Measurements from ENCODE around the gene AKT3. TPM values are rescaled to one million over a fixed set of nuclear protein-coding genes. Genes with fewer than 3 reads are reported as not detected.

Gene AKT3
- total RNA-seq, 2 experiments from 2014 or later: 33.3 to 34.7 TPM

DNA sequence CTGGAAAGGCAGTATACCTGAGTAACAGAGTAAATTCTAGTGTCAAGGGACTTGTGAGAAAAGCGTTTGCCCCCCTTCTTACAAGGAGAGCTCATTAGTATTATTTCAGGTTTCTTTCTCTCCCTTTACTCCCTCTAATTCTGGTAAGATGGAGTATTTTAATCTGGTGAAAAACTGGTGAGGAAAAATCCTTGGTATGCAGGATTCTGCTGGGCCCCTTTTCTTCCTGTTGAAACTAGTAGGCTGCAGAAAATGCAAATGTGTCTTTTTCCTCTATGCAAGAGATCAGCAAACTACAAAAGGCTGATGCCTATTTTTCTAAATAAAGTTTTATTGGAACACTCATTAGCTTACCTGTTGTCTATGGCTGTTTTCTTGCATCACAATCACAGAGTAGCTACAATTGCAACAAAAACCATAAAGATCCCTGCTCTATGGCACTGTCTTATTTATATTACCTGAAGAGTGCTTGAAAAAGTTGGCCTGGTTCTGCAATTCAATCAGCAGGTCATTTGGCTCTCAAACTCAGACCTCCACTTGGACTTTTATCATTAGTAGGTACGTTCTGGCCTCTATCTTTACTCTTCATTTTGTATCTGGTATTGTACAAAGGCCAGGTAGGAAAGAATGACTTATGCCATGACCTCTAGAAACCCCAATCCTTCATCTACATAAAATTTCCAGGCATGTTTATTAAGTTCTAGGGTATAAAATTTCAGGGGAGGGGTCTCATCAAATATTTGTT lies 109.6 kb downstream of the AKT3 start:
- no peaks in the 10 kb centered on the region for H3K9me3 Mint-ChIP-seq
- no peak overlapping the region for H3K4me3 Mint-ChIP-seq
- ChIA-PET POLR2A (no interaction called here), CTCF (interaction anchor here (0.9 to 2.5 kb wide), 2 partner anchors 11 to 397 kb away, joined by 3 to 9 read pairs; no protein-coding TSS in a partner anchor)
- H3K27ac Mint-ChIP-seq: no peak overlapping the region
- H3K27me3 Mint-ChIP-seq: no peaks in the 10 kb centered on the region
- H3K4me1 Mint-ChIP-seq (ENCODE audit: low read depth): peaks cover 33% of the 10 kb centered on the region
- H3K36me3 Mint-ChIP-seq: no peaks in the 10 kb centered on the region
- no peak for DNase-seq
- intact Hi-C loops (cut with micrococcal nuclease): loop anchor here (10.0 kb wide), 1 partner anchor 236 kb away; no protein-coding TSS in a partner anchor

DNA sequence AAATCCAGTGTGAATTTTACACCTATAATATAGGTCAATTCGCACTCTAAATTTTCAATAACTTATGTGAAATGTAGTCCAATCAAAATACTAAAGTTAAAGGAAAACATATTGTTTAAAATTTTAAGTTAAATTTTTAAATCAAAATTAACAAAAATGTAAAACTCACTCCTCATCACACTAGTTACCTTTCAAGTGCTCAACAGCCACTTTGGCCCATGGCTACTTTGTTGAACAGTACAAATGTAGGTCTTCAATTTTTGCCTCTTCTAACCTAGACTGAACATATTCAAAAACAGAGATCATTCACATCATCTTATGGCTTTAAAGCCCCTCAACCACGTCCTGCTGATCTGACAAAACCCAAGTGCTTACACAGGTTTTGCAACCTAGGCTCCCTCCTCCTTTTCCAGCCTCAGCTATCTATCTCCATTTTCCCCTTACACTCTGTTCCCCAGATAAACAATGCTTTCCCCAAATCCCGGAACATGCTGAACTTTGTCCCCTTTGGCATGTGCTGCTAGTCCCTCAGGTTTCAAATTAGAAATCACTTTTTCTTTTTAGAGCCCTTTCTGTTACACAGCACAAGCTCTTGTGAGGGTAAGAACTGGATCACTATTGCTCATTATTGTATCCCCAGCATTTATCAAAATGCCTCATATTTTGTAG lies 110.6 kb downstream of the AKT3 start:
- no peak overlapping the region for H3K4me3 Mint-ChIP-seq
- no peaks in the 10 kb centered on the region for H3K9me3 Mint-ChIP-seq
- no peak for DNase-seq
- ChIA-PET POLR2A (no interaction called here), CTCF (interaction anchor here (0.9 to 2.5 kb wide), 2 partner anchors 12 to 396 kb away, joined by 3 to 9 read pairs; no protein-coding TSS in a partner anchor)
- H3K36me3 Mint-ChIP-seq: no peaks in the 10 kb centered on the region
- H3K27ac Mint-ChIP-seq: no peak overlapping the region
- peaks cover 34% of the 10 kb centered on the region for H3K4me1 Mint-ChIP-seq (ENCODE audit: low read depth)
- intact Hi-C loops (cut with micrococcal nuclease): loop anchor here (10.0 kb wide), 2 partner anchors 145 to 235 kb away; no protein-coding TSS in a partner anchor
- H3K27me3 Mint-ChIP-seq: no peaks in the 10 kb centered on the region

DNA sequence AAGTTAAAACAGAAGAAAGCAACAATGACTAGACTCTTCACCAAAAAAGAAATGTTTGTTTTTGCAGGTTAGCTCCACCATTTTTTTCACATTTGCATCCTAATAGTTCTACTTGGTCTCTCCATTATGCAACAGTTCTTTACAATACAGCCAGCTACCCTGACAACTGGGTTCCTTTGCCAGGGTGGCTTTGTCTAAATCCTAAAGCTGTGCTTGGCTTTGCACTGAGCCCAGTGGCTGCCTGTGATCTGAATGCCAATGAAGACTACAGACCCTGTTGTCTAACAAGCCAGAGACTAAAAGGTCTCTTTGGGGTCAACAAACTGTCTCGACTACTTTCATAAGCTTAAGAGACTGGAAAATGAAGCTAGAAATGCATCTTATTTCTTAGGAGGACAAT lies 112.0 kb downstream of the AKT3 start:
- peaks cover 32% of the 10 kb centered on the region for H3K4me1 Mint-ChIP-seq (ENCODE audit: low read depth)
- H3K4me3 Mint-ChIP-seq: no peak overlapping the region
- intact Hi-C loops (cut with micrococcal nuclease): loop anchor here (10.0 kb wide), 1 partner anchor 143 kb away; no protein-coding TSS in a partner anchor
- H3K27me3 Mint-ChIP-seq: no peaks in the 10 kb centered on the region
- no peak for DNase-seq
- CTCF ChIA-PET: interaction anchor here (1.2 to 2.1 kb wide), 2 partner anchors 11 to 394 kb away, joined by 3 to 8 read pairs; no protein-coding TSS in a partner anchor
- POLR2A ChIA-PET: no interaction called here
- H3K9me3 Mint-ChIP-seq: no peaks in the 10 kb centered on the region
- H3K27ac Mint-ChIP-seq: no peak overlapping the region
- H3K36me3 Mint-ChIP-seq: peaks cover 3% of the 10 kb centered on the region

DNA sequence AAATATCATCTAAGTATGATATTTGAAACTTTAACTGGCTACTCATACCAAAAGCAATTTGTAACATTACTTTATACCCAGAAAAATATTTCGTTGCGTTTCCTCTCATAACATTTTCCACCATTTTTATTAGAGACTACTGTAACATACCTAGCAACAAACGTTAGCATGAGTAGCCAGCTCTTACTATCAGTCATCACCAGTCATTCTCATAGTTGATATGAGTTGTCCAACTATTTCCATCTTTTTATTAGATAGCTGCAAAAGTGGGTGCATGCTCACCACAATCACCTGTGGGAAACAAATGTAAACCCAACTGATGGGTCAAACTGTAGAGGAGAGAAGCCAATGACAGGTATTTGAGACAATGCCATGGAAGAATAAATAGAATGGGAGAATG lies 114.6 kb downstream of the AKT3 start:
- CTCF ChIA-PET: no interaction called here
- Mint-ChIP-seq H3K27ac (no peak overlapping the region), H3K36me3 (peaks cover 3% of the 10 kb centered on the region), H3K27me3 (no peaks in the 10 kb centered on the region), H3K4me3 (no peak overlapping the region), H3K9me3 (no peaks in the 10 kb centered on the region), H3K4me1 (ENCODE audit: low read depth) (peaks cover 27% of the 10 kb centered on the region)
- intact Hi-C loops (cut with micrococcal nuclease): loop anchor here (10.0 kb wide), 1 partner anchor 141 kb away; no protein-coding TSS in a partner anchor
- no peak for DNase-seq
- POLR2A ChIA-PET: no interaction called here

- POLR2A ChIA-PET: no interaction called here
- H3K9me3 Mint-ChIP-seq: peaks cover 3% of the 10 kb centered on the region
- CTCF ChIA-PET: interaction anchor here (0.6 kb wide), 1 partner anchor 15 kb away, joined by 3 read pairs; no protein-coding TSS in a partner anchor
- intact Hi-C loops (cut with micrococcal nuclease): loop anchor here (10.0 kb wide), 1 partner anchor 140 kb away; no protein-coding TSS in a partner anchor
- H3K4me1 Mint-ChIP-seq (ENCODE audit: low read depth): peaks cover 21% of the 10 kb centered on the region
- peaks cover 7% of the 10 kb centered on the region for H3K36me3 Mint-ChIP-seq
- H3K27me3 Mint-ChIP-seq: no peaks in the 10 kb centered on the region
- no peak overlapping the region for H3K4me3 Mint-ChIP-seq
- no peak overlapping the region for H3K27ac Mint-ChIP-seq
- DNase-seq: no peak
These were observed 115.7 kb downstream of the AKT3 start for GRCh38 chr1:243734308-243734695.

DNA sequence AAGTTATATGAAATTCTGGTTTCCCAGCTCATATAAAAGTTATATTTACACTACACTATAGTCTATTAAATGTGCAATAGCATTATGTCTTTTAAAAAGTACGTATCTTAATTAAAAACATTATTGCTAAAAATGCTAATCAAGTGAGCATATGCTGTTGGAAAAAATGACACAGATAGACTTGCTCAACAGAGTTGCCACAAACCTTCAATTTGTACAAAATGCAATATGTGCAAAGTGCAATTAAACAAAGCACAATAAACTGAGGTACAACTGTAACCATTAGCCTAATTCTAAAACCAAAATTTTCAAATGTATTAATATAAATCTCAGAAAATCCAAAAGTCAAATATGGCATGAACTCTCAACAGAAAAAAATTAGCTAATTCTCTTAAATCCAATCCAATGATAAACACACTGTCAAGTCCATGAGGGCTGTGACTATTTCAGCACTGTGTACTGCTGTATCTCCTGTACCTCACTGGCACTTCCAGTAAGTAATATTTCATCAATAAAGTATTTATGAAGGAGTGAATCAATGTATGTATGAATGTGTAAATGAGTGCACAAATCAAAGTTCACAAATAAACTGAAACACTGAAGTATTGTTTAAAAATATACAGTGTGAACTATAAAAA lies 116.3 kb downstream of the AKT3 start:
- Mint-ChIP-seq H3K4me3 (no peak overlapping the region), H3K27me3 (no peaks in the 10 kb centered on the region), H3K4me1 (ENCODE audit: low read depth) (peaks cover 24% of the 10 kb centered on the region), H3K27ac (no peak overlapping the region), H3K9me3 (peaks cover 3% of the 10 kb centered on the region), H3K36me3 (peaks cover 7% of the 10 kb centered on the region)
- intact Hi-C loops (cut with micrococcal nuclease): loop anchor here (10.0 kb wide), 1 partner anchor 139 kb away; no protein-coding TSS in a partner anchor
- ChIA-PET POLR2A (no interaction called here), CTCF (interaction anchor here (1.2 to 2.1 kb wide), 2 partner anchors 15 to 17 kb away, joined by 6 read pairs; no protein-coding TSS in a partner anchor)
- no peak for DNase-seq

- no peak overlapping the region for H3K27ac Mint-ChIP-seq
- no peak for DNase-seq
- H3K4me1 Mint-ChIP-seq (ENCODE audit: low read depth): peaks cover 28% of the 10 kb centered on the region
- peaks cover 7% of the 10 kb centered on the region for H3K36me3 Mint-ChIP-seq
- intact Hi-C loops (cut with micrococcal nuclease): loop anchor here (10.0 kb wide), 1 partner anchor 138 kb away; no protein-coding TSS in a partner anchor
- H3K4me3 Mint-ChIP-seq: no peak overlapping the region
- H3K27me3 Mint-ChIP-seq: no peaks in the 10 kb centered on the region
- ChIA-PET POLR2A (no interaction called here), CTCF (interaction anchor here (1.2 to 2.1 kb wide), 3 partner anchors 11 to 18 kb away, joined by 3 to 6 read pairs (median 6); no protein-coding TSS in a partner anchor)
- H3K9me3 Mint-ChIP-seq: peaks cover 3% of the 10 kb centered on the region
These were observed 117.4 kb downstream of the AKT3 start for GRCh38 chr1:243732637-243733036.

- CTCF ChIA-PET: interaction anchor here (0.6 to 2.1 kb wide), 4 partner anchors 10 to 217 kb away, joined by 3 to 6 read pairs (median 4); no protein-coding TSS in a partner anchor
- intact Hi-C loops (cut with micrococcal nuclease): loop anchor here (10.0 kb wide), 1 partner anchor 137 kb away; no protein-coding TSS in a partner anchor
- Mint-ChIP-seq H3K36me3 (peaks cover 7% of the 10 kb centered on the region), H3K4me3 (no peak overlapping the region), H3K4me1 (ENCODE audit: low read depth) (peaks cover 26% of the 10 kb centered on the region), H3K27me3 (no peaks in the 10 kb centered on the region), H3K9me3 (peaks cover 3% of the 10 kb centered on the region), H3K27ac (no peak overlapping the region)
- POLR2A ChIA-PET: no interaction called here
- no peak for DNase-seq
These were observed 117.9 kb downstream of the AKT3 start for GRCh38 chr1:243731974-243732625.

GRCh38 chr1:243731301-243731891 lies 118.6 kb downstream of the AKT3 start:
- H3K4me1 Mint-ChIP-seq (ENCODE audit: low read depth): peaks cover 22% of the 10 kb centered on the region
- intact Hi-C loops (cut with micrococcal nuclease): loop anchor here (10.0 kb wide), 1 partner anchor 137 kb away; no protein-coding TSS in a partner anchor
- no peak overlapping the region for H3K27ac Mint-ChIP-seq
- H3K27me3 Mint-ChIP-seq: no peaks in the 10 kb centered on the region
- ChIA-PET CTCF (interaction anchor here (0.6 to 2.1 kb wide), 3 partner anchors 13 to 216 kb away, joined by 3 to 6 read pairs (median 3); no protein-coding TSS in a partner anchor), POLR2A (no interaction called here)
- DNase-seq: no peak
- H3K4me3 Mint-ChIP-seq: no peak overlapping the region
- H3K9me3 Mint-ChIP-seq: peaks cover 3% of the 10 kb centered on the region
- peaks cover 7% of the 10 kb centered on the region for H3K36me3 Mint-ChIP-seq

- intact Hi-C loops (cut with micrococcal nuclease): loop anchor here (10.0 kb wide), 1 partner anchor 136 kb away; no protein-coding TSS in a partner anchor
- no peak for DNase-seq
- peaks cover 23% of the 10 kb centered on the region for H3K4me1 Mint-ChIP-seq (ENCODE audit: low read depth)
- POLR2A ChIA-PET: no interaction called here
- no peak overlapping the region for H3K27ac Mint-ChIP-seq
- H3K4me3 Mint-ChIP-seq: no peak overlapping the region
- H3K36me3 Mint-ChIP-seq: peaks cover 7% of the 10 kb centered on the region
- CTCF ChIA-PET: interaction anchor here (1.3 kb wide), 1 partner anchor 12 kb away, joined by 3 read pairs; no protein-coding TSS in a partner anchor
- no peaks in the 10 kb centered on the region for H3K27me3 Mint-ChIP-seq
- peaks cover 3% of the 10 kb centered on the region for H3K9me3 Mint-ChIP-seq
These were observed 119.4 kb downstream of the AKT3 start for GRCh38 chr1:243730487-243731150.
